OCI-M2 (cell line): ENCODE data around the gene TRAPPC6A.

Source experiments
- DNase-seq: peaks from one replicate; lab custom pipeline; 2025; ENCODE audit not compliant: unreplicated experiment; lab: John Stamatoyannopoulos, UW

TRAPPC6A gene

DNA sequence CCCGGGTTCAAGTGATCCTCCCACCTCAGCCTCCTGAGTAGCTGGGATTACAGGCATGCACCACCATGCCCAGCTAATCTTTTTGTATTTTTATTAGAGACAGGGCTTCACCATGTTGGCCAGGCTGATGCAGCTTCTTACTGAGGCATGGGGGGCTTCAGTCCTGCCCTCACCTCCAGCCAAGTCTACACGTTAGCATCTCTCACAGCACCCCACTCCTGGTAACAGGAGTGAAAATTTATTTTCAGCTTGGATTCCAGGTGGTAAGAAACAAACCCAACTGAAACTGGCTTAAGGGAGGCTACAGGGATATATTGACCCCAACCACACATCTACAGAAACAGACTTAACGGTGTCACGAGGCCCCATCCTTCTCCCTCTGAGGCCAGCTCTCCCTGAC, 27.9 kb downstream of the TRAPPC6A start:
- DNase-seq, result no peak

DNA sequence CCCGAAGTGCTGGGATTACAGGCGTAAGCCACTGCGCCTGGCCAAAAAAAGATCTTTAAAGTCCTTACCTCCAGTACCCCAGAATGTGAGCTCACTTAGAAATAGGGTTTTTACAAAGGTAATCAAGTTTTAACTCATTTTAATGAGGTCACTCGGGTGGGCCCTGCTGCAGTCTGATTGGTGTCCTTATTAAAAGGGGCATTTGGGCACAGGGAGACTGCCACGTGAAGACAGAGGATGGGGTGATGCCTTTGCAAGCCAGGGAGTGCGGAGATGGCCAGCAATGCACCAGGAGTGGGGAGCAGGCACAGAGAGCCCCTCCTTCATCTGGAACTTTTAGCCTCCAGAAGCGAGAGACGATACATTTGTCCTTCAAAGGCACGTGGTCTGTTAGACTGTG, 28.9 kb downstream of the TRAPPC6A start:
- DNase-seq, result no peak

DNA sequence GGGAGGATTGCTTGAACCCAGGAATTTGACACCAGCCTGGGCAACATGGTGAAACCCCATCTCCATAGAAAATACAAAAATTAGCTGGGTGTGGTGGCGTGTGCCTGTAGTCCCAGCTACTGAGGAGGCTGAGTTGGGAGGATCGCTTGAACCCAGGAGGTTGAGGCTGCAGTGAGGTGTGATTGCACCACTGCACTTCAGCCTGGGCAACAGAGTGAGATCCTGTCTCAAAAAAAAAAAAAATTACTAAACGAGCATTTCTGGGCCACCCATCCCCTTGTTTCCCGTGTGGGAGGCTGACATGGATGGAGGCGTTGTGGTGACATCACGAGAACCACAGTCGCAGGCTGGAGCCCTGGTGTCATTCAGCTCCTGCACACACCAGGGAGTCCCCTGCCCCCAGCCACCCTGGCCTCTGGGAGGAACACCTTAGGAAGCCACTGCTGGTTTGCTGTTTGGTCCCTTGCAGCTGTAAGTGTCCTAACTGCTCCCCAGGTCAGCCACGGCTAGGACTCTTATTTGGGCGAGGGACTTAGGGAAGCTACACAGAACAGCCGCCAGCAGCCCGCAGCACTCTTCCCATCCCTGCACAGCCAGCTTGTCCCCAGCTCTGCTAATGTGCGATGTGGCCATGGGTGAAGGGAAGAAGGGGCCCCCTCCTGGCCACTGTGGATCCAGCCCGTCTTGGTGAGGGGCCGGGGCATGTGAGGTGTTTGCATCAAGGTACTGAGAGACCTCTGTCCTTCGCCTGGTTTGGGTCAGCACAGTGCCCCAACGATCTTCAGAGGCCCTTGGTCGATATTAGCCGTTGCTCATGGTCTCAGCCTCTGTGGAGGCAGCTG, 30.0 kb downstream of the TRAPPC6A start:
- DNase-seq, result no peak

DNA sequence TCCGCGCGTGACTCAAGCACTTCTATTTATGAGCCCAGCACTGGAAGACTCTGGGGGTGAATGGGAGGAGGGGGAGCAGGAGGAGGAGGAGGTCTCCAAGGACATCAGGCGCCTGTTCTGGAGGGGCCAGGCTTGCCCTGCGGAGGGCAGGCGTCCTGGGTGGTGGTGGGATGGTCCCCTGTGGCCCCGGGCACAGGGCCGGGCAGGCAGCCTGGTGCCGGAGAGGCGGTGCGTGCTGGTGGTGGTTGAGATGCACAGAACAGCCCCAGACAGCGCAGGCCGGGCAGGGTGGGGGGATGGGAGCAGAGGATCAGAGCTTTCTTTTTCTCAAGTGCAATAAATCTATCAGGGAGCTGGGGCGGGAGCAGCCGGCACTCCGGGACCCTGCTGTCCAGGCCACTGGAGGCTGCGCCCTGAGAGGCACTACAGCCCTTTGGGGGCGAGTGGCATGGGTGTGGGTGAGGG, 31.3 kb downstream of the TRAPPC6A start:
- DNase-seq, result no peak

GRCh38 chr19:45146251-45146650, 31.8 kb downstream of the TRAPPC6A start:
- no peak for DNase-seq

DNA sequence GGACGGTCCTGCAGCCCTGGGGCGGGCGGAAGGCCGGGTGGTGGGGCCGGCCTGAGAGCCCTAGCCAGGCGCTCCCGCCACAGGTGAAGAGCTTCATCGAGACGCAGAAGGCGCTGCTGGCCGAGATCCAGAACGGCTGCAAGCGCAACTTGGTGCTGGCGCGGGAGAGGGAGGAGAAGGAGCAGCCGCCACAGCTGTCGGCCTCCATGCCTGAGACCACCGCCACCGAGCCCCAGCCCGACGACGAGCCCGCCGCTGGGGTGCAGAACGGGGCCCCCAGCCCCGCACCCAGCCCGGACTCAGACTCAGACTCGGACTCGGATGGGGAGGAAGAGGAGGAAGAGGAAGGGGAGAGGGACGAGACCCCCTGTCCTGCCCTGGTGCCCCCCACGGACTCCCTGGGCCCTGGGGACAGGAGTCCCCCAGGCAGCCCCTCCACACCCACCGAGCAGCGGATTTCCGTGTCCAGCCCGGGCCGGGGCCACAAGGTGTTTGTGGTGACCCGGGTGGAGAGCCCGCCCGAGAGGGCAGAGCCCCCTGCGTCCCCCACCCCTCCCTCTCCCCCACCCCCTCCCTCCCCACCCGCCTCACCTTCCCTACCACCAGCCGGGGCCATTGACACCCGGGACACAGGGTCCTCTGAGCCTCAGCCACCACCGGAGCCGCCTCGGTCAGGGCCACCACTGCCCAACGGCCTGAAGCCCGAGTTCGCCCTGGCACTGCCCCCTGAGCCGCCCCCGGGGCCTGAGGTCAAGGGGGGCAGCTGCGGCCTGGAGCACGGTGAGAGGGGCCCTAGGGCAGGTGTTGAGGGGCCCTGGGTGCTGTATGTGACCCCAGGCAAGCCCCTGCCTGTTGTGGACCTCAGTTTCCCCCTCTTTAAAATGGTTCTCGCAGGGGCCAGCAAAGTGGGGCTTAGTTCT, 32.5 kb downstream of the TRAPPC6A start:
- DNase-seq, result no peak

DNA sequence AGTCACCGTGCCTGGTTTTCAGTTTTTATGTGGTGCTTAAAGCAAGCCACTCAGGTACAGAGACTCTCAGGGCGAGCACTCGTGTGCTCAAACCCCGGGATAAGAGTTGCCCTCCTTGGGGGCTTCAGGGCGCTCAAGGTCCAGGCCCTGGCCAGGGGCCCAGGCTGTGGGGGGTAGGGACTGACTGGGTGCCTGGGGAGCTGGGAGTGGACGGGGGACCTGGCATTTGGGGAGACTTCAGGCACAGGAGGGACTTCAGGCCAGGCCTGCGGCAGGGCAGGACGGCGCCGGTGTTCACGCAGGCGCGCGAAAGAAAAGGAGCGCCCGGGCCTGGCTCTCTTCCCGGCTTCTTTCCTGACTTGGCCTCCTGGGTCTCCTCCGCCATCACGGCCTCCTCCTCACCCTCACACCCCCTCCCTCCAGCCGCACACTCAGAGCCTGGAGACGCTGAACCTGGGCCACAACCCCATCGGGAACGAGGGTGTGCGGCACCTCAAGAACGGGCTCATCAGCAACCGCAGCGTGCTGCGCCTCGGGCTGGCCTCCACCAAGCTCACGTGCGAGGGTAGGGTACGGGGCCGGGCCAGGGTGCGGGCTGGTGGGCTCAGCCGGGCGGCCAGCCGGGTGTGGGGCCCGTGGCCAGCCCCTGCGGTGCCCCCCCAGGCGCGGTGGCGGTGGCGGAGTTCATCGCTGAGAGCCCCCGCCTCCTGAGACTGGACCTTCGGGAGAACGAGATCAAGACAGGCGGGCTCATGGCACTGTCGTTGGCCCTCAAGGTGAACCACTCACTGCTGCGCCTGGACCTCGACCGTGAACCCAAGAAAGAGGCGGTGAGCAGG, 33.4 kb downstream of the TRAPPC6A start:
- DNase-seq, result no peak

DNA sequence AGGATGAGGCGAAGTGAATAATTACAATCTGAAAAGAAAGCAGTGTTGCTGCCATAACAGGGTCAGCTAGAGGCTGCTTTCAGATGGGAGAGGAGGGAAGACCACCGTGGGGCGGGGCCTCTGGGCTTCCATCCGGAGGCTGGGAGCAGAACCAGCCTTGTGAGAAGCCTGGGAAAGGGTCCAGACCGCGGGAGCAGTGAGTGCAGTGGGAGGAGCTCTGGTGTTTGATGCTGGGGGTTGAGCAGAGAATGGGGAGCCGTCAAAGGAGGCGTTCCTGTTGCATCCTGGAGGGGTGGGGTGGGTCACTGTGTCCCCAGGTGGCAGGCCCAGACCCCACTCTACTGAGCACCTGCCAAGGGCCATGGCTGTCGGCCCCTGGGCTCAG, 35.3 kb downstream of the TRAPPC6A start:
- no peak for DNase-seq

GRCh38 chr19:45142016-45142725, 35.9 kb downstream of the TRAPPC6A start:
- no peak for DNase-seq

DNA sequence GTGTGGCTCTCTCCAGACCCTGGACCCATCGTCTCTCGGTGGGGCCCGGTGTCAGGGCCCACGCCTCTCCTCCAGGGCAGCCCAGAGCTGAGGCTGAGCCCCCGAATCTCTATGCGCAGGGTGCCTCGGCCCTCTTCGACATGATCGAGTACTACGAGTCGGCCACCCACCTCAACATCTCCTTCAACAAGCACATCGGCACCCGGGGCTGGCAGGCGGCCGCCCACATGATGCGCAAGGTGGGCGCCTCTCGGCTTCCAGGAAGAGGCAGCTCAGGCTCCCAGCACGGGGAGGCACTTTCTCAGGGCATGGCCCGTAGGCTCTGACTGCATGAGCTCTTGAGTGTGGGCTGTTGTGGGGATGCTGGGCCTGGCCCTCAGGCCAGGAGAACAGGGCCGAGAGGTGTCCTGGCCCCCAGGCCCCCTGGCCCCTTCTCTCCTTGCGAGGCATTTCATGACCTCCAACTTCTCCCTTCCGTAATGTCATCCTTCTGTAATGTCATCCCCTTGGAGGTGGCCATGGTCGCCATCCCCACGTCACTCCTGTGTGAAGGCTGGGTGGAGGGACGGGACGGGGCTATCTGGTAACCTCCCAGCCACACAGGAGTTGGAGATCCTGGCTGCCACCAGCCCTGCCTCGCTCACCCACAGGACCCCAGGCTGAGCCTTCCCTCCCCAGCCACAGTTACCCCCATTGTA, 36.7 kb downstream of the TRAPPC6A start:
- DNase-seq, result no peak

DNA sequence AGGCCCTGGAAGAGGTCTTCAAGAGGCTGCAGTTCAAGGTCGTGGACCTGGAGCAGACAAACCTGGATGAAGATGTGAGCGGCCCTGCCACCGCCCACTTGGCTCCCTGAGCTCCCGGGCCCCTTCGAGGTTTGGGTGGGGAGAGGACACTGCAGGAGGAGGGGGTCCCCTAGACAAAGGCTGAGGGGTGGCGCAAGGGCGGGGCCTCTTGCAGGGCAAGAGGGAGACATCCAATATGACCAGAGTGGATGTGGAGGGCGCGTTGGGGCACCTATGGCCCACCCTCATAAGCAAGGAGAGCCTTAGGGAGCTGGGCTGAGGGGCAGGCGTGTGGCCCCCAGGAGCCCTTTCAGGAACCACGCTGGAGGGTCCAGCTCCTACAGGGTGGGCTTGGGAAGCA, 37.5 kb downstream of the TRAPPC6A start:
- DNase-seq, result no peak

DNA sequence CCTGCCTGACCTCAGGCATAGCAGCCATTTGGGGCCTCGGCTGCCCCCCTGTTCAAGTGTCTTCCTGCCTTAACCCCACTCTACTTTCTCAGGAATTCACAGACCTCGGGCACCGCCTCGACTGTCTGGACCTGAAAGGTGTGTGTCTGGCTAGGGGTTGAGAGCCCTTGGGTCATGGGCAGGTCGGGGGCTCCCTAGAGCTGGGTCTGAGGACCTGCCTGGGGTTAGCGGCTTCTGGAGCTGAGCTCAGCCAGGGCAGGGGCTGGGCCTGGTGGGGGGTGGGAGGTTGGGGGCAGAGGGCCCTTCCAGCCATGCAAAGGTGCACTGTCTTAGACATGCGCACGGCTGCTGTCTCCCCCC, 37.9 kb downstream of the TRAPPC6A start:
- no peak for DNase-seq

DNA sequence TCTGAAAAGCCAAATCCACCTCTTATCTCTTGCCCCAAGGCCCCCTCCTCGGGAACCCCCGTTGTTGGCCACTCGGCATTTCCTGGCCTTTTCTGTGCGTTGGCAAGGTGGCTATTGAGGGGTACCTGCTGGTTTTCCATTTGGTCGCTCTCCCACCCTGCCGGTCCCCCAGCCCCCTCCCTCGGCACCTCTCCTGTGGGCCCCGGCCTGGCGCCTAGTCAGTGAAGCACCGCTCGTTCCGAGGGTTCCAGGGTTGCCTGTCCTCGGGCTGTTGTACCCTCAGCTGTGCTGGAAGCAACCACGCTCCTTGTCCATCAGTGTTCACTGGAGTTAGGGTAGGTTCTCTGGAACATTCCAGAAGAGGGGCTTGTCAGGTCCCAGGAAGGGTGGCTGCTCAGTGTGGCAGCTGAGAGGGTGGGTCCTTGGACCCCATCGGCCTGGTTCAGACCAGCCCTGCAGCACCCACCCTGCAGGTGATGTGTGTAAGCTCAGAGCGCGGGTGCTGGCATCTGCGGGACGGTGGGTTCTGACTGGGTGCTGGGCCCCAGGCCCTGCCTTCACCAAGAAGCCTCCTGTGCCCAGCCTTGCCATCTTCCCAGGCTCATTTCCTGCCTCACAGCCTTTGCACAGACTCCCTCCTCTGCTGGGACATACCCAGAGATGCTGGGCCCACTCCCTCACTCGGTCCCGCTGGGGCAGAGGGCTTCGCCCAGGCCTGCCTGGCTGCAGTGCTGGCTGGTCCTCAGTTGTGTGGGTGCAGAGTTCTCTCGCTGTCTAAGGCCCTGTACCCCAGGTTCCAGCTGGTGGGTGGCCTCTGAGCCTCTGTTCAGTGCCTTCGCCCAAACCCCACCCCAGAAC, 38.5 kb downstream of the TRAPPC6A start:
- no peak for DNase-seq

- DNase-seq, result no peak
Observed at GRCh38 chr19:45138303-45138751, 39.7 kb downstream of the TRAPPC6A start.

GRCh38 chr19:45137179-45137761, 40.8 kb downstream of the TRAPPC6A start:
- DNase-seq, result no peak

DNA sequence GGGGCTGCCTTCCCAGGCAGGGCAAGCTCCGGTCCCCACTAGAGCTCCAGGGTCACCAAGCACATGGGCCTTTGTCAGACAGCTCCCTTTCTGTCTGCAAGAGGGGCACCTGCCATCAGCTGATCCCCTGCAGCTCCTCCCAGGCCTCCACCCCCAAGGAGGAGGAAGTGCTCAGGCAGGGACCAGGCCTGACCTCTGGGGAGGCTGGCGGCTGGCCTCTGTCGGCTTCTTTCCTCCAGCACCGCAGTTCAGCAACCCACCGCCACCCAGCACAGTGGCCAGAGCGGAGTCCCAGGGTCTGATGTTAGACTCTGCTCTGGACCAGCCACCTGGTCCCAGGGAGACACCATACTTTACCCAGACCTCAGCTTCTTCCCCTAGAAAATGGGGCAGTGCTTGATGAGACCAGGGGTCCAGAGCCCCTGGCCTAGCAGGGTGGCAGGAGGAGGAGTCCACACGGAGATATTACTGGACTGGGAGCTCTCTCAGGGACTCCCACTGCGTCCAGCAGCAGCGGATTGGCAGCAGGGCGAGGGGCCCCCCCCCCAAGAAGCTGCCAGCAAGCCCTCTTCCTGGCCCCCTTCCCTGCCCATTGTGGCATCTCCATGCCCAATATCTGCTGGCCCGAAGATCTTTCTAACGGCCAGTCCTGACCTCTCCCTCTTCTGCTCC, 41.4 kb downstream of the TRAPPC6A start:
- DNase-seq, result no peak

DNA sequence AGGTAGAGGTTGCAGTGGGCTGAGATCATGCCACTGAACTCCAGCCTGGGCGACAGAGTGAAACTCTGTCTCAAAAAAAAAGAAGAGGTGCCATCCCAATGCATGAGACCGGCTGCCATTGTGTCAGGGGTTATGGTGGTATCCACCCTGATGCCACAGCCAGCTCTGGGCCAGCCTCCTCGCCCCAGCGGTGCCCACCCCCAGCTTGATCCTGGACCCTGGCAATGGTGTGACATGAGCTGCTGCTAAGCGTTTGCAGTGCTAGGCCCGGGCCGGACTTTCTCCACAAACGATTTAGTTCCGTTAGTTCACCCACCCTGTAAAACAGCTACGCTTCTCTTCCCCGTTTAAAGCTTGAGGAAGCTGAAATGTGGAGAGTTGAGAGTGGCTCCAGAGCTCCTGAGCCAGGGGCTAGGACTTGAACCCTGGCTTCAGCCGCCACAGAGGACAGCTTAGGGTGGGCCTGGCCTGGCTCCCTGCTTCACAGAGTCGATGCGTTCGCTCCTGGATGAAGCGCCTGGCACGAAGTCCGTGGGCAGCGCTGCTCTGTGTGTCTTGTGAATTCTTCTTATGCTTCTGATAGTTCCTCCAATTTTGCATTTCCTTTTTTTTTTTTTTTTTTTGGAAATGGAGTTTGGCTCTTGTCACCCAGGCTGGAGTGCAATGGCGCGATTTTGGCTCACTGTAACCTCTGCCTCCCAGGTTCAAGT, 42.7 kb downstream of the TRAPPC6A start:
- DNase-seq, result no peak
